GM18951 (cell line): Measurements from ENCODE around the gene CBFA2T2.

Experiments
- POLR2A ChIP-seq: IDR thresholded peaks from 4 replicates; pipeline ENCODE4 v1.6.1; 2011; ENCODE audit warnings: mild to moderate bottlenecking; ENCODE audit not compliant: insufficient read length, insufficient read depth; ENCODE audit errors: extremely low read depth
- in situ Hi-C: fragments of 300-500 bp; cut with MboI; formaldehyde crosslinking; loops from one replicate; pipeline ENCODE4 v1.12.0; 2022; ENCODE audit warnings: low sequenced_read_pairs, mixed read lengths, inconsistent platforms; ENCODE audit not compliant: unreplicated experiment

CBFA2T2 gene

GRCh38 chr20:33602826-33603590, 113.1 kb downstream of the CBFA2T2 start:
- no peak for TF ChIP-seq POLR2A

GRCh38 chr20:33604084-33604990, 114.4 kb downstream of the CBFA2T2 start:
- TF ChIP-seq POLR2A, result no peak
- in situ Hi-C loops, result no loop called here

More at GRCh38 chr20:33602826-33603590, 113.1 kb downstream of the CBFA2T2 start:
- in situ Hi-C loops, result no loop called here

GRCh38 chr20:33604991-33605370, 115.1 kb downstream of the CBFA2T2 start:
- in situ Hi-C loops, result no loop called here
- TF ChIP-seq POLR2A, result no peak

- TF ChIP-seq POLR2A, result no peak
- in situ Hi-C loops, result no loop called here
Measured at GRCh38 chr20:33606118-33606771, 116.3 kb downstream of the CBFA2T2 start.

- TF ChIP-seq POLR2A, result no peak
- in situ Hi-C loops, result no loop called here
Measured at GRCh38 chr20:33609504-33609903, 119.6 kb downstream of the CBFA2T2 start.

GRCh38 chr20:33611106-33611505, 121.2 kb downstream of the CBFA2T2 start:
- in situ Hi-C loops, result no loop called here
- no peak for TF ChIP-seq POLR2A

GRCh38 chr20:33612001-33612400, 122.1 kb downstream of the CBFA2T2 start:
- in situ Hi-C loops, result no loop called here
- no peak for TF ChIP-seq POLR2A

- no peak for TF ChIP-seq POLR2A
- in situ Hi-C loops, result no loop called here
Measured at GRCh38 chr20:33621717-33622400, 132.0 kb downstream of the CBFA2T2 start.

GRCh38 chr20:33622705-33623365, 132.9 kb downstream of the CBFA2T2 start:
- in situ Hi-C loops, result no loop called here
- no peak for TF ChIP-seq POLR2A

GRCh38 chr20:33624399-33624798, 134.5 kb downstream of the CBFA2T2 start:
- in situ Hi-C loops, result no loop called here
- TF ChIP-seq POLR2A, result no peak

GRCh38 chr20:33626190-33626589, 136.3 kb downstream of the CBFA2T2 start:
- TF ChIP-seq POLR2A, result no peak
- in situ Hi-C loops, result no loop called here

- in situ Hi-C loops, result no loop called here
- TF ChIP-seq POLR2A, result no peak
Measured at GRCh38 chr20:33627577-33628216, 137.8 kb downstream of the CBFA2T2 start.
